ENCODE measurements around the gene UCP2.

UCP2 gene

GRCh38 chr11:73969991-73970800 is 12.4 kb downstream of the UCP2 start:
- DNase-seq (ENCODE audit: low read depth): no peak

- DNase-seq (ENCODE audit: low read depth): no peak
These were observed 13.6 kb downstream of the UCP2 start for GRCh38 chr11:73969091-73969490.

- DNase-seq (ENCODE audit: low read depth): no peak
These were observed 14.2 kb downstream of the UCP2 start for GRCh38 chr11:73968356-73968966.

- no peak for DNase-seq (ENCODE audit: low read depth)
These were observed 16.9 kb downstream of the UCP2 start for GRCh38 chr11:73965764-73966121.

GRCh38 chr11:73965076-73965763 is 17.4 kb downstream of the UCP2 start:
- no peak for DNase-seq (ENCODE audit: low read depth)

- no peak for DNase-seq (ENCODE audit: low read depth)
These were observed 18.8 kb downstream of the UCP2 start for GRCh38 chr11:73963861-73964260.

- DNase-seq (ENCODE audit: low read depth): no peak
These were observed 20.4 kb downstream of the UCP2 start for GRCh38 chr11:73962101-73962705.

- no peak for DNase-seq (ENCODE audit: low read depth)
These were observed 21.3 kb downstream of the UCP2 start for GRCh38 chr11:73961321-73961720.

GRCh38 chr11:73958521-73959141 is 24.0 kb downstream of the UCP2 start:
- no peak for DNase-seq (ENCODE audit: low read depth)

- DNase-seq (ENCODE audit: low read depth): no peak
These were observed 24.8 kb downstream of the UCP2 start for GRCh38 chr11:73957654-73958361.

GRCh38 chr11:73956876-73957653 is 25.6 kb downstream of the UCP2 start:
- DNase-seq (ENCODE audit: low read depth): no peak

- no peak for DNase-seq (ENCODE audit: low read depth)
These were observed 30.8 kb downstream of the UCP2 start for GRCh38 chr11:73951797-73952196.

- no peak for DNase-seq (ENCODE audit: low read depth)
These were observed 31.6 kb downstream of the UCP2 start, which contains the start of gene DNAJB13 for GRCh38 chr11:73950869-73951710. TSS of gene DNAJB13 (plus strand) at chr11:73951026. CDS start at chr11:73951070, 44 bp downstream.

- DNase-seq (ENCODE audit: low read depth): no peak
These were observed 32.7 kb downstream of the UCP2 start for GRCh38 chr11:73949912-73950311.

GRCh38 chr11:73949246-73949645 is 33.4 kb downstream of the UCP2 start:
- DNase-seq (ENCODE audit: low read depth): no peak

- no peak for DNase-seq (ENCODE audit: low read depth)
These were observed 35.7 kb downstream of the UCP2 start for GRCh38 chr11:73946798-73947458.

- no peak for DNase-seq (ENCODE audit: low read depth)
These were observed 37.2 kb downstream of the UCP2 start for GRCh38 chr11:73945396-73945795.

GRCh38 chr11:73944901-73945300 is 37.7 kb downstream of the UCP2 start:
- DNase-seq (ENCODE audit: low read depth): no peak

- DNase-seq (ENCODE audit: low read depth): no peak
These were observed 38.6 kb downstream of the UCP2 start for GRCh38 chr11:73944085-73944484.
